ENCODE data around the gene RDH13.

DNA sequence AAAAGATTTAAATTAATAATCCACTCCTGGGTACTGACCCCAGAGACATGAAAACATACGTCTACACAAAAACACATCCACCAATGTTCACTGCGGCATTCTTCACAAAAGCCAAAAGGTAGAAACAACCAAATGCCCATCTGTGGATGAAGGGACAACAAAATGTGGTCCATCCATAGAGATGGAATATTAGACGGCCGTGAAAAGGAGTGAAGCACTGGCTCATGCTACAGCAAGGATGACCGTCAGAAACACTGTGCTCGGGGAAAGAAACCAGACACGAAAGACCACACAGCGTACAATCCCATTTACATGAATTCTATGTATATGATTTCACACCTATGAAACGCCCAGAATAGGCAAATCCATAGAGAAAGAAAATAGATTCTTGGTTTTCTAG is 6.1 kb downstream of the RDH13 start:
- TF ChIP-seq TCF3 (IDR thresholded peaks at IDR 0.05; ENCODE audit: borderline replicate concordance, insufficient read depth, low read depth, low read length) (no peak), RAD21 (IDR thresholded peaks at IDR 0.05; ENCODE audit: insufficient read depth, low read depth, low read length) (no peak), TBL1XR1 (IDR thresholded peaks at IDR 0.05; ENCODE audit: low read depth, low read length) (no peak), EP300 (IDR thresholded peaks at IDR 0.05; ENCODE audit: borderline replicate concordance in 1 of 2, control insufficient read depth in 1 of 2, low read depth in 2 of 2, low read length in 2 of 2) (no peak), CBX5 (IDR thresholded peaks at IDR 0.05; ENCODE audit: low read depth) (no peak), CUX1 (IDR thresholded peaks at IDR 0.05; ENCODE audit: insufficient replicate concordance, low read depth, low read length) (no peak), ZNF217 (IDR thresholded peaks at IDR 0.05) (no peak), ZNF274 (IDR thresholded peaks at IDR 0.05; ENCODE audit: insufficient read depth, insufficient read length) (no peak)

Data from GM12878 (cell line).